HEK293T (cell line): Measurements from ENCODE around the gene MEF2B.

ENCODE experiments used
- CTCF ChIA-PET: fragments of 350-600 bp; formaldehyde crosslinking; extraction: SDS; loops from one replicate; lab custom pipeline; 2021; ENCODE audit warnings: antibody characterized with exemption, inconsistent platforms; lab: Yijun Ruan, JAX
- POLR2A ChIA-PET: fragments of 350-600 bp; formaldehyde crosslinking; extraction: SDS; loops from one replicate; lab custom pipeline; 2020; ENCODE audit warnings: antibody characterized with exemption, inconsistent platforms; lab: Yijun Ruan, JAX
- DNase-seq: peaks from one replicate; pipeline ENCODE4 v3.0.0; 2012; ENCODE audit warnings: mixed read lengths; ENCODE audit errors: extremely low spot score
- ARNT ChIP-seq: fragments of 450-650 bp; IDR thresholded peaks from 2 replicates; pipeline ENCODE4 v1.6.1; 2017; ENCODE audit warnings: mild to moderate bottlenecking
- BHLHE40 ChIP-seq: fragments of 450-650 bp; IDR thresholded peaks from 2 replicates; pipeline ENCODE4 v1.6.1; 2016; ENCODE audit warnings: mild to moderate bottlenecking, moderate library complexity, borderline replicate concordance
- CTBP1 ChIP-seq: fragments of 450-650 bp; IDR thresholded peaks from 2 replicates; pipeline ENCODE4 v1.6.1; 2016; ENCODE audit warnings: borderline replicate concordance
- ELF4 ChIP-seq: fragments of 450-650 bp; IDR thresholded peaks from 2 replicates; pipeline ENCODE4 v1.6.1; 2017; ENCODE audit warnings: antibody characterized with exemption
- FOXA1 ChIP-seq: fragments of 450-650 bp; IDR thresholded peaks from 2 replicates; pipeline ENCODE4 v1.6.1; 2016; ENCODE audit warnings: mild to moderate bottlenecking
- FOXK2 ChIP-seq: fragments of 450-650 bp; IDR thresholded peaks from 2 replicates; pipeline ENCODE4 v1.6.1; 2016; ENCODE audit warnings: mild to moderate bottlenecking
- FOXM1 ChIP-seq: fragments of 450-650 bp; IDR thresholded peaks from 2 replicates; pipeline ENCODE4 v1.6.1; 2017; ENCODE audit warnings: mild to moderate bottlenecking, borderline replicate concordance
- HDGF ChIP-seq: fragments of 450-650 bp; IDR thresholded peaks from 2 replicates; pipeline ENCODE4 v1.6.1; 2017; ENCODE audit warnings: antibody characterized with exemption, borderline replicate concordance
- L3MBTL2 ChIP-seq: fragments of 450-650 bp; conservative IDR thresholded peaks from 2 replicates; pipeline ENCODE4 v1.6.1; 2016; ENCODE audit warnings: mild to moderate bottlenecking
- LEF1 ChIP-seq: fragments of 450-650 bp; IDR thresholded peaks from 2 replicates; pipeline ENCODE4 v1.6.1; 2017; ENCODE audit warnings: mild to moderate bottlenecking, borderline replicate concordance
- NFRKB ChIP-seq: fragments of 450-650 bp; IDR thresholded peaks from 2 replicates; pipeline ENCODE4 v1.6.1; 2016; ENCODE audit warnings: mild to moderate bottlenecking, moderate library complexity
- PKNOX1 ChIP-seq: fragments of 450-650 bp; IDR thresholded peaks from 2 replicates; pipeline ENCODE4 v1.6.1; 2016
- SP1 ChIP-seq: fragments of 450-650 bp; IDR thresholded peaks from 2 replicates; pipeline ENCODE4 v1.6.1; 2017
- SUZ12 ChIP-seq: fragments of 450-650 bp; IDR thresholded peaks from 2 replicates; pipeline ENCODE4 v1.6.1; 2016; ENCODE audit warnings: mild to moderate bottlenecking
- TARDBP ChIP-seq: fragments of 450-650 bp; IDR thresholded peaks from 2 replicates; pipeline ENCODE4 v1.6.1; 2016
- ZNF384 ChIP-seq: fragments of 450-650 bp; IDR thresholded peaks from 2 replicates; pipeline ENCODE4 v1.6.1; 2016

The MEF2B gene

DNA sequence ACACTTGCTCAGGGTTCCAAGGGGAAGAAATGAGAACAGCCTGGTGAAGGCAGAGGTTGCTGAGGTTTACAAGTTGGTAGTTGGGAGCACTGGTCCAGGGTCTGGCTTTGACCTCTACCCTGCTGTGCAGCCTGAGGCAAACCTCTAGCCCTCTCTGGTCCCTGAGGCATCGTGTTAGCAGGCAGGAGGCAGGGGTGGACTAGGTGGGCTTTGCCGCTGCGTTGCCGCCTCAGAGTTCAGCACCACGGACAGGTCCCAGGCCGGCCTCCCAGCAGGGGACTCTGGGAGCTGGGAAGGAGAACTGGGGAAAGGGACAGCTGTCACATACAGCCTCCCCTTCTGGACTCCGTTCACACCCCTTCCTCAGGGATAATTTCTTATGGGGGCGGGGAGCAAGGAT lies 44.8 kb upstream of the MEF2B start:
- no peak for TF ChIP-seq ZNF384
- no peak for TF ChIP-seq LEF1
- ChIA-PET POLR2A (no interaction called here), CTCF (no interaction called here)
- peak; percentile 74 for DNase-seq

- ChIA-PET CTCF (no interaction called here), POLR2A (no interaction called here)
- TF ChIP-seq PKNOX1 (no peak), ZNF384 (no peak), SUZ12 (no peak), L3MBTL2 (no peak), CTBP1 (no peak), FOXK2 (no peak), NFRKB (no peak), ARNT (no peak), LEF1 (no peak), ELF4 (no peak), FOXA1 (no peak), HDGF (no peak), BHLHE40 (no peak), SP1 (no peak)
- no peak for DNase-seq
Measured at GRCh38 chr19:19214159-19214490, 44.1 kb upstream of the MEF2B start.

DNA sequence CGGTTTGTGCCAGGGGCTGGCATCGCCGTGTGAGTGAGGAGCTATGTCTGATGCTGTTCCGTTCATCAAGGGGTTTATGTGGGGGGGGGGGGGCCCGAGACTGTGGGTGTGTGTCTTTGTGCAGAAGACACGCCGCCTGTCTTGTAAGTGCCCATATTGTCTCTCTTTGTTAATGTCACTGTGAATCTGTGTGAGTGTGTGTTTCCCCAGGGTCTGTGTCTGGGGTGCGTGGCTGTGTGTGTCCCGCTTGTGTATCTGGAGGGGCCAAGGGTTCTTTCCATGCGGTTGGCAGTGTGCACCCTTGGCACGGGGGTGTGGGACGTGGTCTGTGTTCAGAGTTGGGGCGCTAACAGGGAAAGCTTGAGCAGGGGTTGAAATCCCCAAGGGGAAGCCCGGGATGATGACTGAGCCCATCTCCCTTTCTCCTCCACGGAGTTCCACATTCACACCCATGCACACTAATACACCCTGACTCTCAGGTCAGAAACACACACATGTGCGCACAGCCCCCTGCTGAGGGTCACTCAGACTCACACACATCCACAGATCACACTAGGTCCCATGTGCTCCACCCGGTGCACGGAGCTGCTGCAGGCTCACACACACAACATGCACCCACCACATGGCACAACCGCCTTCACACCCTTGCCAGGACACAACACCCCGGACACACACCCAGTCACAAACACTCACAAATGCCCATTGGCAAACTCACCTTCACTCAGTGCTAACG lies 43.5 kb upstream of the MEF2B start:
- CTCF ChIA-PET = no interaction called here
- TF ChIP-seq NFRKB = no peak
- TF ChIP-seq SP1 = no peak
- no peak for TF ChIP-seq FOXK2
- TF ChIP-seq PKNOX1 = no peak
- TF ChIP-seq CTBP1 = no peak
- no peak for TF ChIP-seq ZNF384
- TF ChIP-seq HDGF = no peak
- no peak for TF ChIP-seq L3MBTL2
- TF ChIP-seq ARNT = no peak
- TF ChIP-seq FOXA1 = no peak
- no peak for TF ChIP-seq ELF4
- TF ChIP-seq LEF1 = no peak
- no peak for TF ChIP-seq SUZ12
- no peak for TF ChIP-seq FOXM1
- TF ChIP-seq BHLHE40 = no peak
- no peak for TF ChIP-seq TARDBP
- DNase-seq = no peak
- POLR2A ChIA-PET = no interaction called here

- ChIA-PET POLR2A (interaction anchor here (1.0 kb wide), 1 partner anchor 9 kb away, joined by 5 read pairs; the partner anchor contains the start of gene NR2C2AP), CTCF (no interaction called here)
- DNase-seq = no peak
- no peak for TF ChIP-seq SUZ12
- TF ChIP-seq SP1 = no peak
- no peak for TF ChIP-seq L3MBTL2
- TF ChIP-seq TARDBP = no peak
- TF ChIP-seq ARNT = no peak
- no peak for TF ChIP-seq NFRKB
- TF ChIP-seq BHLHE40 = no peak
- TF ChIP-seq FOXK2 = no peak
Measured at GRCh38 chr19:19212916-19213315, 42.9 kb upstream of the MEF2B start.

DNA sequence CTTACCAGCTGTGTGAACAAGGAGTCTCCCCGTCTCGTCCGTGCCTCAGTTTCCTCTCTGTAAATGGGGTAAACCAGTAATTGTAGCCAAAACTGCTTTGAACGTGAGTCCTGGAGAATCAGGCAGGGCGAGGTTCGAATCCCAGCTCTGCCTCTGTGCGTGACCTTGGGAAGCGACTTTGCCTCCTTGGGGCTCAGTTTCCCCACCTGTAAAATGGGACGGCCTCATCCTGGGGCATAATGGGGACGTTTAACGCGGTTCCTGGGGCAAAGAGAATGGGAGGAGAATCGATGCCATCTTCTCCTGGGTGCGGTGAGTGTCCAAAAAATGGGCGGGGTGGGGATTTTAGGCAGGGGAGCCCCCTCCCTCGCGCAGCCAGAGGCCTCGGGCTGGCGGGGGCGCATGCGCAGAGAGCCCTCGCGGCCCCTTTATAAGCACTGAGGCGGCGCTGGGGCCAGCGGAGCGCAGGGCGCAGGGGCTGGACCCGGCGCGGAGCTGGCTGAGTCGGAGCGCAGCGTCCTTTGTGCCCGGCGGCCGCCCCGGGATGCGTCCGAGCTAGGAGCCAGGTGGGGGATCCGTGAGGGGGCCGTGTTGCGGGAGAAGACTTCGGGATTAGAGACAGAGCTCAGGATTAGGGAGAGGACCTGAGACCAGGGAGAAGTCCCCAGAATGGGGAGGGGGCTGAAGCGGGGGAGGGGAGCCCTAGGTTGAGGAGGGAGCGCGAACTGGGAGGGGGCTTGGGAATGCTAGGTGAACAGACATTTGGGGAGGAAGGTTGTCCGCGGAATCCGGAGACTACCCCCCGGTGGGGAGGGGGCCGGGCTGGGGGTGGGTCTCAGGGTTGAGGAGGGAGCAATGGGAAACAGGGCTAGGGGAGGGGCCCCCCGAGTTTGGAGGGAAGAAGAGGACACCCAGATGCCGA lies 41.7 kb upstream of the MEF2B start, which contains the start of gene NCAN:
Gene NCAN (plus strand): TSS at position 460 of the 922 bp plus-strand sequence. CDS start 4,996 bp downstream, outside the sequence.
- POLR2A ChIA-PET = interaction anchor here (0.6 to 1.0 kb wide), 2 partner anchors 8 to 138 kb away, joined by 3 to 5 read pairs; partner anchors contain the start of gene NR2C2AP
- no peak for TF ChIP-seq CTBP1
- no peak for TF ChIP-seq ELF4
- TF ChIP-seq FOXK2 = no peak
- peak; percentile 70 for DNase-seq
- CTCF ChIA-PET = no interaction called here

- TF ChIP-seq PKNOX1 = no peak
- TF ChIP-seq SUZ12 = no peak
- TF ChIP-seq SP1 = no peak
- no peak for TF ChIP-seq HDGF
- TF ChIP-seq ARNT = no peak
- TF ChIP-seq TARDBP = no peak
- TF ChIP-seq FOXA1 = no peak
- no peak for TF ChIP-seq NFRKB
- no peak for TF ChIP-seq CTBP1
- no peak for TF ChIP-seq L3MBTL2
- TF ChIP-seq LEF1 = no peak
- no peak for TF ChIP-seq ZNF384
- no peak for TF ChIP-seq FOXM1
- no peak for TF ChIP-seq ELF4
- ChIA-PET CTCF (no interaction called here), POLR2A (no interaction called here)
- no peak for DNase-seq
Measured at GRCh38 chr19:19209372-19209771, 39.3 kb upstream of the MEF2B start.
